Stimulated activated CD4-positive, alpha-beta T cell treated with anti-CD3 and anti-CD28 coated beads, Interleukin-2, amount 100 ng/mL, for 24 hours (primary cell): ENCODE measurements around the gene IGFBP5.

Experiments
- DNase-seq, 2 donors: peaks; one replicate each; pipeline ENCODE4 v3.0.0-alpha.2; 2020

Gene IGFBP5

GRCh38 chr2:216636551-216637450 is 58.5 kb downstream of the IGFBP5 start:
- no peak for DNase-seq

- DNase-seq: no peak
Measured at GRCh38 chr2:216635701-216636550, 59.4 kb downstream of the IGFBP5 start.

GRCh38 chr2:216635171-216635570 is 60.2 kb downstream of the IGFBP5 start:
- DNase-seq: no peak

- DNase-seq: no peak
Measured at GRCh38 chr2:216634370-216635148, 60.8 kb downstream of the IGFBP5 start.

- DNase-seq: peak in 1 of 2 donors; percentile 19
Measured at GRCh38 chr2:216633616-216634369, 61.6 kb downstream of the IGFBP5 start.

GRCh38 chr2:216632952-216633615 is 62.3 kb downstream of the IGFBP5 start, which contains the start of gene IGFBP2:
Gene IGFBP2 (plus strand): TSS chr2:216633420. CDS start chr2:216633524, 104 bp downstream.
- DNase-seq: peak in 1 of 2 donors; percentile 49

- no peak for DNase-seq
Measured at GRCh38 chr2:216632346-216632951, 62.9 kb downstream of the IGFBP5 start.

GRCh38 chr2:216629784-216630183 is 65.6 kb downstream of the IGFBP5 start:
- DNase-seq: no peak

- no peak for DNase-seq
Measured at GRCh38 chr2:216626875-216627245, 68.5 kb downstream of the IGFBP5 start.

- DNase-seq: no peak
Measured at GRCh38 chr2:216626168-216626874, 69.0 kb downstream of the IGFBP5 start.

GRCh38 chr2:216624251-216624650 is 71.1 kb downstream of the IGFBP5 start:
- DNase-seq: no peak

GRCh38 chr2:216622526-216622925 is 72.8 kb downstream of the IGFBP5 start:
- no peak for DNase-seq
